Measurements from ENCODE around the gene SEM1.
A peak's percentile ranks its signal among the peaks of the same experiment; 100 is the strongest.
"Not testable (repeated sequence)": the region's sequence is repeated elsewhere in the genome, so short reads cannot be mapped to it uniquely, and the experiment has no call there.

The SEM1 gene

GRCh38 chr7:96685755-96686154 is 23.9 kb downstream of the SEM1 start:
- H3K36me3 Mint-ChIP-seq, result peaks cover 59% of the 10 kb centered on the region
- no peak for ATAC-seq

DNA sequence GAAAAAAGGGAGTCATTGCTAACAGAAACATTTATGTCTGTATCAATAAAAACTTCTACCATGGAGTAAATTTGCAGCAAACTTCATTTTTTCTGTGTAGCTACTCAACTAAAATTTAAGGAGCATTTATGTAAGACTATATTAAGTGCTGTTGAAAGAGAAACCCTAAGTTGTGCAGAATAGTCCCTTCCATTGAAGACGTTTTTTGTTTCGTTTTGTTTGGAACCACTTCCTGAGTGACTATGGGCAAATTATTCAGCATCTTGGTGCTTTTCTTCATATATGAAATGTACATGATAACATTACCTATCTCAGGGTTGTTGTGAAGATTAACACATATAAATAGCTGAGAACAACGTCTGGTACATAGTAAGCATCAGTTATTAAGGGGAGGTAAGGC is 24.3 kb downstream of the SEM1 start:
- Mint-ChIP-seq H3K27me3 (no peaks in the 10 kb centered on the region), H3K9me3 (peaks cover 17% of the 10 kb centered on the region), H3K4me3 (no peak overlapping the region), H3K36me3 (peaks cover 61% of the 10 kb centered on the region), H3K4me1 (peaks cover 7% of the 10 kb centered on the region), H3K27ac (no peak overlapping the region)
- no peak for ATAC-seq

More at GRCh38 chr7:96685755-96686154, 23.9 kb downstream of the SEM1 start:
- H3K4me3 Mint-ChIP-seq, result no peak overlapping the region
- no peaks in the 10 kb centered on the region for H3K27me3 Mint-ChIP-seq
- no peak overlapping the region for H3K27ac Mint-ChIP-seq
- H3K4me1 Mint-ChIP-seq, result peaks cover 7% of the 10 kb centered on the region
- H3K9me3 Mint-ChIP-seq, result peaks cover 17% of the 10 kb centered on the region

- Mint-ChIP-seq H3K9me3 (peaks cover 17% of the 10 kb centered on the region), H3K27me3 (no peaks in the 10 kb centered on the region), H3K4me3 (no peak overlapping the region), H3K4me1 (no peaks in the 10 kb centered on the region), H3K27ac (no peak overlapping the region), H3K36me3 (peaks cover 45% of the 10 kb centered on the region)
- no peak for ATAC-seq
Measured at GRCh38 chr7:96679886-96680285, 29.8 kb downstream of the SEM1 start.

DNA sequence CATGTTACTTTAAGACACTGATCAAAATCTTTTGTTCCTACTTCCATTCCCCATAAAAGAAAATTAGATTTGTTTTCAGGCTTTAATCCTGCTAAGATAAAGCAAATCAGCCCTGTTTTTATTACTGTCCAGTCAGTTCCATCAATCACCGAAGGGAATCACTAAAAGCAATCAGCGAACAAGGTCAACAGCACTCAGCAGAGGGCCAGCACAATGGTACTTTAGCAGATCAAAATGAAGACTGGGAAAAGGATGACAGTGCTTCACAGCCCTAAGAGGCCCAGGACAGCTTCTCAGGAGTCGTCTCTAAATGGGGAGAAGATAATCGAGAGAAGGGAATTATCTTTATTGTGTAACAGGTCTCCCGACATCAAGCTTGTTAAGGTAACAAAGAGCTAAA is 32.7 kb downstream of the SEM1 start:
- Mint-ChIP-seq H3K4me3 (no peak overlapping the region), H3K27ac (no peak overlapping the region), H3K4me1 (no peaks in the 10 kb centered on the region), H3K27me3 (no peaks in the 10 kb centered on the region), H3K36me3 (peaks cover 29% of the 10 kb centered on the region), H3K9me3 (peaks cover 1% of the 10 kb centered on the region)
- ATAC-seq, result no peak

DNA sequence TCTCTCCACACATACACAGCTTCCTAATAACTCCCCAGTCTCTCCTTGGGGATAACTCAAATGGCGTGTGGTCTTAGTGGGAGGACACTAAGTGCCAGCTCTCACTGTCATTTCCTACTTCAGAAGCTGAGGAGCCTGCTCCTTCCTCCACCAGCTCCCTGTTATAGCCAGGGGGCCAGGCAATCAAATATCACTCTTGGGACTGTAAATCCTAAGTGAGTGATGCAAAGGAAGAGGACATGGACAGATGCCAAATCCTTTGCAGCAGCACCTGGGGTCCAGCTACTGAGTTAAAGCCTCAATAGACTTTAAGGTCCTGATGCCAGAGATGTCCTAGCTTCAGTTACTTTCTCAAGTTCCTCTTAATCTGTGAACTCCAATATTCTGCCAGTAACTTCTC is 34.1 kb downstream of the SEM1 start:
- peaks cover 19% of the 10 kb centered on the region for H3K36me3 Mint-ChIP-seq
- H3K4me1 Mint-ChIP-seq, result no peaks in the 10 kb centered on the region
- no peak overlapping the region for H3K27ac Mint-ChIP-seq
- no peaks in the 10 kb centered on the region for H3K27me3 Mint-ChIP-seq
- no peak overlapping the region for H3K4me3 Mint-ChIP-seq
- no peak for ATAC-seq
- no peaks in the 10 kb centered on the region for H3K9me3 Mint-ChIP-seq

DNA sequence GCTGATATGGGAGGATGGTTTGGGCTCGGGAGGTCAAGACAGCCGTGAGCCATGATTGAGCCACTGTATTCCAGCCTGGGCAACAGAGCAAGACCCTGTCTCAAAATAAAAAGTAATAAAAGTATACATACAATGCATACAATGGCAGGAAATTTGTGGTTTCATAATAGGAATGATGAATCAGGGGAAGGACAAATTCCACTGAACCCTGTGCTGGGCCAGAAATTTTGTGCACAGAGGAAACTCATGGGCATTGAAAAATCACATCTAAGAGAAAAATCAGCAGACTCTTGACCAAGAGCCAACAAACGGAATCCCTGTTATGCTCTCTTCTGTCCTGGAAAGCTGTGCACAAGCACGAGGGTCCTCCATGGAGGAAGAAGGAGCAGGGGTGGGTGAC is 35.1 kb downstream of the SEM1 start:
- no peak for ATAC-seq

DNA sequence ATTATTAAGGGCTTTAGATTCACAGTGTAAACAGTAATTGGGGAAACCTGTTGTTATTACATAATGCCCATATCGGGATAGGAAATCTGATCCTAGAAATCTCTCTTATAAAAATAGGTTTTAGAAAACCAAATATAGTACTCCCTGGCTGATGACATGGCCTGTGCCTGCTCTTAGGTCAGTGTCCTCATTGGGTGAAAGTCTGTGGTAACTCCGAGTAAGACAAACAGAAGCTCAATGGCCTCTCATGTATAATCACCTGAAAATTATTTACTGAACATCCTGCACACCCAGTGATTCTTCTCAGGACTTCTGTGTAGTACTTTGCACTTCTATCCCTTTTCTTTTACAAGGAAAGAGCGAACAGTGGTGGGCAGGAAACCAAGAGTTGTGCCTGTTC is 37.8 kb downstream of the SEM1 start:
- Mint-ChIP-seq H3K9me3 (no peaks in the 10 kb centered on the region), H3K4me3 (no peak overlapping the region), H3K27ac (no peak overlapping the region), H3K4me1 (no peaks in the 10 kb centered on the region), H3K36me3 (peaks cover 30% of the 10 kb centered on the region), H3K27me3 (no peaks in the 10 kb centered on the region)
- no peak for ATAC-seq

More for the DNA sequence above, 35.1 kb downstream of the SEM1 start:
- Mint-ChIP-seq H3K27ac (no peak overlapping the region), H3K9me3 (no peaks in the 10 kb centered on the region), H3K27me3 (no peaks in the 10 kb centered on the region), H3K36me3 (peaks cover 21% of the 10 kb centered on the region), H3K4me3 (no peak overlapping the region), H3K4me1 (no peaks in the 10 kb centered on the region)

- Mint-ChIP-seq H3K4me1 (no peaks in the 10 kb centered on the region), H3K27me3 (no peaks in the 10 kb centered on the region), H3K36me3 (peaks cover 35% of the 10 kb centered on the region), H3K9me3 (no peaks in the 10 kb centered on the region), H3K4me3 (no peak overlapping the region), H3K27ac (no peak overlapping the region)
- ATAC-seq, result no peak
Measured at GRCh38 chr7:96670338-96671289, 39.0 kb downstream of the SEM1 start.

GRCh38 chr7:96669812-96670211 is 39.8 kb downstream of the SEM1 start:
- H3K27ac Mint-ChIP-seq, result no peak overlapping the region
- no peak for ATAC-seq
- no peak overlapping the region for H3K4me3 Mint-ChIP-seq
- H3K9me3 Mint-ChIP-seq, result no peaks in the 10 kb centered on the region
- peaks cover 35% of the 10 kb centered on the region for H3K36me3 Mint-ChIP-seq
- H3K4me1 Mint-ChIP-seq, result peaks cover 3% of the 10 kb centered on the region
- no peaks in the 10 kb centered on the region for H3K27me3 Mint-ChIP-seq

- Mint-ChIP-seq H3K9me3 (no peaks in the 10 kb centered on the region), H3K4me1 (peaks cover 19% of the 10 kb centered on the region), H3K27me3 (no peaks in the 10 kb centered on the region), H3K36me3 (peaks cover 33% of the 10 kb centered on the region), H3K4me3 (no peak overlapping the region), H3K27ac (no peak overlapping the region)
- no peak for ATAC-seq
Measured at GRCh38 chr7:96667026-96667425, 42.6 kb downstream of the SEM1 start.

DNA sequence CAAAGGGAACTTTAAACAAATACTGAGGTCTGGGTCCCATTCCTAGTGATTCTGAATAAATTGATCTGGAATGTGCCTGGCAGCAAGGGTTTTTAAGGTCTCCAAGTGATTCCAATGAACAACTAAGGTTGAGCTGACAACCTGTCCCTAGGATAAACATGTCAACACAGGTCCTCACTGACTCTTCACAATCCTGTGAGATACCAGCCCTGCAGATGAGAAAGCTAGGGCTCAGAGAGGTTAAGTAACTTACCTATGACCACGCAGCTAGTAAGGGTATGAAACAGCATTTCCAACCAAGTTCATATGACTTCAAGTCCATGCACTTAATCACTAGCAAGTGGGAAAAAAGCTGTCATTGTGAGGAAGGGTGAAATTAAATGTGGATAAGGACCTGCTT is 44.0 kb downstream of the SEM1 start:
- Mint-ChIP-seq H3K27ac (no peak overlapping the region), H3K9me3 (no peaks in the 10 kb centered on the region), H3K27me3 (no peaks in the 10 kb centered on the region), H3K4me1 (peaks cover 19% of the 10 kb centered on the region), H3K36me3 (peaks cover 31% of the 10 kb centered on the region), H3K4me3 (no peak overlapping the region)
- no peak for ATAC-seq

GRCh38 chr7:96664793-96665192 is 44.9 kb downstream of the SEM1 start:
- Mint-ChIP-seq H3K36me3 (peaks cover 26% of the 10 kb centered on the region), H3K9me3 (no peaks in the 10 kb centered on the region), H3K4me3 (no peak overlapping the region), H3K27me3 (no peaks in the 10 kb centered on the region), H3K4me1 (peaks cover 19% of the 10 kb centered on the region), H3K27ac (no peak overlapping the region)
- no peak for ATAC-seq

GRCh38 chr7:96663871-96664445 is 45.7 kb downstream of the SEM1 start:
- H3K27ac Mint-ChIP-seq, result no peak overlapping the region
- peaks cover 25% of the 10 kb centered on the region for H3K4me1 Mint-ChIP-seq
- no peak overlapping the region for H3K4me3 Mint-ChIP-seq
- ATAC-seq, result no peak
- no peaks in the 10 kb centered on the region for H3K9me3 Mint-ChIP-seq
- H3K36me3 Mint-ChIP-seq, result peaks cover 32% of the 10 kb centered on the region
- no peaks in the 10 kb centered on the region for H3K27me3 Mint-ChIP-seq

DNA sequence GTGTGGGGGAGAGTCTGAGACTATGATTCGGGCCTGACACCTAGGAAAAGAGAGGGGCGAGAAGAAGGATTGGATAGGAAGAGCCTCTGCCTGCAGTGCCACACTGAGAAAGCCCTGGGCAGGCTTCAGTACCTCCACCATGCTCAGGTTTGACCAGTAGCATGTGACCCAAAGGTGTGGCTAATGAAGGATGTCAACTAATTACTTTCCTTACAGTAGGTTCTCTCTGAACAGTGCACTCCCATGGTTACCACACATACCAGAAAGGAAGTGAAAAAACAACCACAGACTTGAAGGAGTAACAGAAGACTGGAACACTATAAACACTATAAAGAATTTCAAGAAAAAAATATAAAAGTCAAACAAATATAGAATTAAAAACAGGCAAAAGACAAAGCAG is 46.2 kb downstream of the SEM1 start:
- Mint-ChIP-seq H3K27me3 (no peaks in the 10 kb centered on the region), H3K9me3 (no peaks in the 10 kb centered on the region), H3K4me3 (no peak overlapping the region), H3K27ac (peak overlapping the region; percentile 20), H3K4me1 (peaks cover 26% of the 10 kb centered on the region), H3K36me3 (peaks cover 28% of the 10 kb centered on the region)
- peak; percentile 65 for ATAC-seq

GRCh38 chr7:96662151-96662550 is 47.5 kb downstream of the SEM1 start:
- peaks cover 26% of the 10 kb centered on the region for H3K4me1 Mint-ChIP-seq
- not testable (repeated sequence) for H3K27me3 Mint-ChIP-seq, H3K4me3 Mint-ChIP-seq, ATAC-seq, H3K27ac Mint-ChIP-seq, H3K9me3 Mint-ChIP-seq
- H3K36me3 Mint-ChIP-seq, result peaks cover 27% of the 10 kb centered on the region

DNA sequence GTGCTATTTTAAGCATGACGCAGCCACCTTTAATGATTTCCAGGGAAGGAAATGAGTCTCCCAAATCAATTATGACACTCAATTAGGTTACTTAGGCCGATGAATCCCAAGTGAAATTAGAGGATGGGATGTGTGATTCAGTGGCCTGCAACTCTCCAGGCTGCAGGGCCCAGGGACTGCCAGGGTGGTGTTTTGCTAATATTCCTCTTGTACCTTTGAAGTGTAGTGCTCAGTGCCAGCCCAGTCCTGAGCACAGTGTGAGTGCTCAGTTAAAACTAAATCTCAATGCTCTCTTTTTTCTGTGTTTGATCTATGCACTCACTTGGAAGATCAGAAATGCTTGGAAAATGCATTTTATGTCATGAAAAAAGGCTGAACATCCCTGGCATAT is 51.6 kb downstream of the SEM1 start:
- no peaks in the 10 kb centered on the region for H3K27me3 Mint-ChIP-seq
- H3K9me3 Mint-ChIP-seq, result no peaks in the 10 kb centered on the region
- H3K4me3 Mint-ChIP-seq, result no peak overlapping the region
- no peak overlapping the region for H3K27ac Mint-ChIP-seq
- H3K4me1 Mint-ChIP-seq, result peaks cover 9% of the 10 kb centered on the region
- ATAC-seq, result no peak
- peaks cover 24% of the 10 kb centered on the region for H3K36me3 Mint-ChIP-seq

Measured in stimulated activated memory B cell treated with anti-CD40 and anti-IgM and Interleukin-4, amounts not matched to agents 10 μg/mL and 1 μg/mL and 100 μg/mL, for 72 hours (primary cell).